DND-41 (cell line): ENCODE data around the gene GALNT12.

Experiments
- CTCF ChIP-seq: IDR thresholded peaks from 2 replicates; pipeline ENCODE4 v1.5.1; 2012; ENCODE audit warnings: borderline replicate concordance, low read length, moderate library complexity, mild to moderate bottlenecking; ENCODE audit not compliant: poor library complexity, severe bottlenecking; ENCODE audit errors: extremely low read depth
- EZH2 ChIP-seq: IDR thresholded peaks from 3 replicates; pipeline ENCODE4 v1.6.1; 2012; ENCODE audit warnings: borderline replicate concordance, low read depth, mild to moderate bottlenecking, moderate library complexity, low read length, inconsistent platforms; ENCODE audit not compliant: severe bottlenecking

- TF ChIP-seq CTCF (no peak), EZH2 (no peak)
These were observed 14.4 kb downstream of the GALNT12 start for GRCh38 chr9:98821831-98822230.
